B cell (primary cell): ENCODE results near the gene SCN1A.
"Not testable (repeated sequence)": the region's sequence is repeated elsewhere in the genome, so short reads cannot be mapped to it uniquely, and the experiment has no call there.

ENCODE experiments used
- CTCF ChIP-seq: fragments of 200-600 bp; IDR thresholded peaks from one replicate; pipeline ENCODE4 v1.8.0; 2022; ENCODE audit warnings: antibody characterized with exemption, mild to moderate bottlenecking
- EZH2 ChIP-seq: IDR thresholded peaks from 2 replicates; pipeline ENCODE4 v1.6.1; 2012; ENCODE audit warnings: borderline replicate concordance, low read depth, mild to moderate bottlenecking, moderate library complexity, low read length; ENCODE audit not compliant: insufficient read depth, poor library complexity, severe bottlenecking

GRCh38 chr2:165972161-165972560 is 155.7 kb downstream of the SCN1A start:
- not testable (repeated sequence) for TF ChIP-seq CTCF, EZH2
